ACC112 (cell line): Measurements from ENCODE around the gene LLCFC1.

Experiments
- H2AFZ ChIP-seq: fragments of 200-600 bp; sonication (generic); one replicate; pipeline ENCODE4 v1.6.0; 2017; ENCODE audit warnings: antibody characterized with exemption, low read length; ENCODE audit not compliant: unreplicated experiment
- H3K27ac ChIP-seq: fragments of 200-600 bp; sonication (generic); 2 replicates; pipeline ENCODE4 v1.5.1; 2014; ENCODE audit warnings: low read depth, mild to moderate bottlenecking, antibody characterized with exemption, low read length, moderate library complexity
- H3K27me3 ChIP-seq: fragments of 200-600 bp; sonication (generic); 2 replicates; pipeline ENCODE4 v1.6.1; 2014; ENCODE audit warnings: mild to moderate bottlenecking, antibody characterized with exemption, low read length, moderate library complexity, mixed read lengths; ENCODE audit not compliant: insufficient read depth
- H3K36me3 ChIP-seq: fragments of 200-600 bp; sonication (generic); 2 replicates; pipeline ENCODE4 v1.6.1; 2016; ENCODE audit warnings: mild to moderate bottlenecking, antibody characterized with exemption, low read length, moderate library complexity, mixed read lengths; ENCODE audit not compliant: insufficient read depth
- H3K4me1 ChIP-seq: fragments of 200-600 bp; sonication (generic); one replicate; pipeline ENCODE4 v1.6.1; 2016; ENCODE audit warnings: low read length, mixed read lengths; ENCODE audit not compliant: insufficient read depth, unreplicated experiment, control insufficient read depth
- H3K4me3 ChIP-seq: fragments of 200-600 bp; sonication (generic); 2 replicates; pipeline ENCODE4 v1.5.1; 2014; ENCODE audit warnings: mild to moderate bottlenecking, low read depth, low read length
- H3K79me2 ChIP-seq: fragments of 200-600 bp; sonication (generic); one replicate; pipeline ENCODE4 v1.6.0; 2016; ENCODE audit warnings: low read length; ENCODE audit not compliant: control insufficient read depth, unreplicated experiment, insufficient read depth

LLCFC1 gene

DNA sequence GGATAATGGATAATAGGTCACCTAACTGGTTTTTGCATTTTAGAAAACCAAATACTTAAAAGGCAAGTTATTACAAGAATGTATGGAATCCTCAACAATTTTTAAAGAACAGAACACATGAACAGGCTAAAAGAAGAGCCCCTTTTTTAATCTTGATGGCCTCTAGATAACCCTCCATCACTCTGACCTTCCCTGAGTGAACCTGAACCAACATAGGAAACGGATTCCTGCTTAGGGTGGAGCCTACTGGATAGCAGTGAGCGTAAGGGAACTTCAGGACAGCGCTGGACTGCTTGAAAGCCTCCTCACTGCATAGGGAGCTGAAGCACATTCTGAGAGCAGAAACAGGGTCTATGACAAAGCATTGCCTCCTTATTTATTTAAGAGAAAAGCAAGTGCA lies 26.2 kb upstream of the LLCFC1 start:
- peaks cover 49% of the 10 kb centered on the region for H3K27me3 ChIP-seq
- no peak overlapping the region for H3K4me3 ChIP-seq
- no peaks in the 10 kb centered on the region for H3K79me2 ChIP-seq
- no peak overlapping the region for H3K27ac ChIP-seq
- H3K4me1 ChIP-seq = no peaks in the 10 kb centered on the region
- no peaks in the 10 kb centered on the region for H3K36me3 ChIP-seq
- H2AFZ ChIP-seq = no peak overlapping the region

DNA sequence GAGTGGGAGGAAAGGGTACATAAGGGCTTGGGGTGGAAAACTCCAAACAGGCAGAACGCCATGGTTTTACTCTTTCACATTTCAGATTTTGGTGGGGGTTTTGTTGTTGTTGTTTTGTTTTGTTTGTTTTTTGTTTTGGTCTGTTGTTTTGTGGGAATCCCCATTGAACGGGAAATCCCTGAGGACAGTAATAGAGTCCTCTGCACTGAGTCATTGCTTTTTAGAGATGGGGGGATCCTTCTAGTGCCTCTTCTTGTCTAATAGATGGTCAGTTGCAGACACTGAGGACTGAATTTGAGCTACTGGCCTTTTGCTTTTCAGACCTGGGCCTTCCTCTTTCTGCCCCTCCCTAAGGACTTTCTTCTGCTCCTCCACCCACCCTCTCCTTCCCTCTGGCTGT lies 25.7 kb upstream of the LLCFC1 start:
- H3K27ac ChIP-seq = no peak overlapping the region
- no peak overlapping the region for H3K4me3 ChIP-seq
- no peak overlapping the region for H2AFZ ChIP-seq
- peaks cover 53% of the 10 kb centered on the region for H3K27me3 ChIP-seq
- H3K4me1 ChIP-seq = no peaks in the 10 kb centered on the region
- no peaks in the 10 kb centered on the region for H3K79me2 ChIP-seq
- H3K36me3 ChIP-seq = no peaks in the 10 kb centered on the region

DNA sequence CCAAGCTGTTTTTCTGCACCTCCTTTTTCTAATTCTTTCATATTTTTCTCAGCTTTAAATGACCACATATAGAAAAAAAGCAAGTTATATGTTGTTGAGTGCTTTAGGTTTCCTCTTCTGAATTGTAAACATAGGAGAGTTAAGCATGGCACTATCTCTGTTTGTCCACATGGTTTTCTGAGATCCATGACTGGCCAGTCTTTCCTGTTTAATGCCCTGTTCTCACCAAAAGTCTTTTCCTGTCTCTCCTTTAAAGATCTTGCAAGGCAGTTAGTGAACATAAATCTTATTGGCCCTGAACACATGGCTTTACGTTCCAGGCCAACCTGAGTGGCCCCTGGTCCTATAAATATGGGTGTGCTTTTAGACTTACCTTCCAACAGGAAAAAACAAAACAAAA lies 25.2 kb upstream of the LLCFC1 start:
- Histone ChIP-seq H2AFZ (no peak overlapping the region), H3K27ac (no peak overlapping the region), H3K79me2 (no peaks in the 10 kb centered on the region), H3K36me3 (no peaks in the 10 kb centered on the region), H3K27me3 (peaks cover 57% of the 10 kb centered on the region), H3K4me1 (no peaks in the 10 kb centered on the region), H3K4me3 (no peak overlapping the region)

DNA sequence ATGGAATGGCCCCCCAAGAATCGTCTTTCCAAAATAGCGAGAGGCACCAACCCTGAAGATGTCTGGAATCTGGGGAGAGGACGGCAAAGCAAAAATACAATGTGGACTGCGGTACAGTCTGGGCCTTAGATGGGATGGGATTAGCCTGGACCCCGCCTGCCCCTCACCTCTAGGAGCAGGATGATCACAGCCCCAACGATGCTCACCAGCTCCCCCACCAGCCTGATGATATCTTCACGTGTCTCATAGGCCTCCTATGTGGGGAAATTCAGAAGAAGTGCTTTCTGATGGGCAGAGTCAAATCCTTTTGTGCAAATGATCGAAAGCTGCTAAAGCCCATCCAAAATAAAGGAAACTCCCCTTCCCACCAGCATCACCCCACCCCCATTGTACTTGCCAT lies 24.0 kb upstream of the LLCFC1 start:
- peaks cover 61% of the 10 kb centered on the region for H3K27me3 ChIP-seq
- H3K36me3 ChIP-seq = no peaks in the 10 kb centered on the region
- H3K4me3 ChIP-seq = no peak overlapping the region
- H3K27ac ChIP-seq = no peak overlapping the region
- H3K79me2 ChIP-seq = no peaks in the 10 kb centered on the region
- no peak overlapping the region for H2AFZ ChIP-seq
- H3K4me1 ChIP-seq = no peaks in the 10 kb centered on the region

DNA sequence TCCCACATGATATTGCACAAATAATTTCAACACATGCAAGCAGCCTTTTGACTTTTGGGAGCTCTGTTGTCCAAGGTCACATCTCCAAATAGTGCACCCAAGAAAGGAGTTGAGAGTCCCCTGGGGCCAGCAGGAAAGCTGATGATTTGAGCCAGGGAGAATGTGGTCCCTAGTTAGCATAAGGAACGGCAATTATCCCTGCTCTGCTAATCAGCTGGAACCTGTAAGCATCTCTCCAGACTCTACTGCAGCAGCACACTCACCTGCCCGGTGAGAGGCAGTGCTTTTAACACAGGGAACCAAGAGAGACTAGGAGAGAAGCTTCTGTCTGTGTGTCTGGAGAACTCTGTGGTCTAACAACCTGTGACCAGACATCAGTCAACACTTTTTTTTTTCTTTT lies 22.8 kb upstream of the LLCFC1 start:
- H3K4me1 ChIP-seq = no peaks in the 10 kb centered on the region
- H3K36me3 ChIP-seq = no peaks in the 10 kb centered on the region
- no peak overlapping the region for H3K4me3 ChIP-seq
- no peak overlapping the region for H2AFZ ChIP-seq
- H3K27me3 ChIP-seq = peaks cover 50% of the 10 kb centered on the region
- H3K79me2 ChIP-seq = no peaks in the 10 kb centered on the region
- no peak overlapping the region for H3K27ac ChIP-seq

DNA sequence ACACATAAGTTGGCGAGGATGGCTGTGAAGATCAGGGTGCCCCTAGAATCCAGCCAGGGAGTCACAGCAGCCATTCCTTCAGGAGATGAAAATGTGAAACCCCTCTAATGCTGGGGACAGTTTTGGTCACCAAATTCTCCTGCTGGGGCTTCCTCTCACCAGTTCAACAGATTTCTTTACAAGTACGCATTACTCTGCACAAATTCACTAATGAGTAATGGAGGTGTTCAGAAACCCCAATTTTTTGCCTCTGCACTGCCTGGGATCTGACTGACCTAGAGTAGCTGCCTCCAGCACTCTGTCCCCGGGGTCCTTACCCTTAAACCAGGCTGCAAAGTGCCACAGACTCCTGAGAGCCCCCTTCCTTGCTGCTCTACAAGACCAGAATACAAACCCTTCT lies 21.8 kb upstream of the LLCFC1 start:
- H3K4me1 ChIP-seq = no peaks in the 10 kb centered on the region
- H3K27ac ChIP-seq = no peak overlapping the region
- H3K36me3 ChIP-seq = no peaks in the 10 kb centered on the region
- no peaks in the 10 kb centered on the region for H3K79me2 ChIP-seq
- H2AFZ ChIP-seq = no peak overlapping the region
- H3K4me3 ChIP-seq = no peak overlapping the region
- H3K27me3 ChIP-seq = peaks cover 48% of the 10 kb centered on the region

DNA sequence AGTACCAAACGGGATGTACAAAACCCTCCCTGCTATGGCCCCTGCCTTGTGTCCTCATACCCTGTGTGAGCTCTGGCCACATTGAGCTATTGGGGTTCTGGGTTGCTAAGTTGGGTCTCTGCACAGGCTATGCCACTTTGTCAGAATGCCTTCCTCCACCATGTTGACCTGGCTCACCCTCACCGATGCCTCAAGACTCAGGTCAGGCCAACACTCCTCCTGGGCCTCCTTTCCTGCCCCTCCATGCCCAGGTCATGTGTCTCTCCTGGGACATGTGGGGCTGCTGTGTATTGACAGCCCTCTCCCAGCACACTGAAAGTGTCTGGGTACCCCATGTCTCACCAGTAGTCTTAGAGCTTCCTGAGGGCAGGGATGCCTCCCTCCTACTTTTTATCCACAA lies 20.4 kb upstream of the LLCFC1 start:
- Histone ChIP-seq H3K4me3 (no peak overlapping the region), H2AFZ (no peak overlapping the region)

DNA sequence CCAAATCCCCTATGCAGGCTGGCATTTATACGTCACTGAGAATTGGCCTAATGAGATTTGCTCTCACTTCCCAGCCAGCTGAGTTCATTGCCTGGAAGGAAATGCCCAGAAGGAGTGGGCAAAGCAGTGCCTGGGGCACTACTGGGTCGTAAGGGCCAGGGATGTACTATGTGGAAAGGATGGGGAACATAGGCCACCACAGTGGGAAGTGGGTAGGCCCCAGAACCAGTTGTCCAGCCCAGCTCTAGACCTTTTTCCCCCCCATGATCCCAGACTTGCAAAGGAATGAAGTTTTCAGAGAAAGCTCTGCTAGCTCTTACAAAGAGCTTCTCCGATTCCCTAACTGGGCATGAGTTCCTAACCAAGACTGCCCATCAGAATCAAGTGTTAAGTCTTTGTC lies 19.6 kb upstream of the LLCFC1 start:
- Histone ChIP-seq H3K4me1 (no peaks in the 10 kb centered on the region), H3K4me3 (no peak overlapping the region), H2AFZ (no peak overlapping the region), H3K27me3 (peaks cover 46% of the 10 kb centered on the region), H3K27ac (no peak overlapping the region), H3K36me3 (no peaks in the 10 kb centered on the region), H3K79me2 (no peaks in the 10 kb centered on the region)

More for the DNA sequence above, 20.4 kb upstream of the LLCFC1 start:
- Histone ChIP-seq H3K4me1 (no peaks in the 10 kb centered on the region), H3K27me3 (peaks cover 46% of the 10 kb centered on the region), H3K36me3 (no peaks in the 10 kb centered on the region), H3K27ac (no peak overlapping the region), H3K79me2 (no peaks in the 10 kb centered on the region)

DNA sequence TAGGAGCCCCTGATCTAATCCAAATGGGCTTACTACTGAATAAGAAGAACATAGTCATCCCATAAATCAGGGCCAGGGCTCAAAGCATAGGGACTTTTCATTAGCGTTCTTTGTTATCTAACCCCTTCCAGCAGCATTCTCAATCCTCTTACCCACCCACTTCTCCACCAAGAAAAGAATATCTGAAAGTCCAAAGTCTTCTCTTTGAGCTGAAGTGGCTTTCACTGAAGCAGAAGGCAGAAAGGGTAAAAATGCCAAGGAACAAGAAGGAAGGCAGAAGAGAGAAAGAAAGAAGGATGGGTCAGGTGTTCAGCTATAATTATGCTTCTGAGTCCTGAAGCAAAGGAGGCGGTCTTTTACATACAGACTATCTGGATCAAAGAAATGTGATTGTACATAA lies 15.9 kb upstream of the LLCFC1 start:
- Histone ChIP-seq H3K4me3 (no peak overlapping the region), H3K27me3 (peaks cover 27% of the 10 kb centered on the region), H3K4me1 (no peaks in the 10 kb centered on the region), H3K79me2 (no peaks in the 10 kb centered on the region), H3K36me3 (no peaks in the 10 kb centered on the region), H2AFZ (no peak overlapping the region), H3K27ac (no peak overlapping the region)

DNA sequence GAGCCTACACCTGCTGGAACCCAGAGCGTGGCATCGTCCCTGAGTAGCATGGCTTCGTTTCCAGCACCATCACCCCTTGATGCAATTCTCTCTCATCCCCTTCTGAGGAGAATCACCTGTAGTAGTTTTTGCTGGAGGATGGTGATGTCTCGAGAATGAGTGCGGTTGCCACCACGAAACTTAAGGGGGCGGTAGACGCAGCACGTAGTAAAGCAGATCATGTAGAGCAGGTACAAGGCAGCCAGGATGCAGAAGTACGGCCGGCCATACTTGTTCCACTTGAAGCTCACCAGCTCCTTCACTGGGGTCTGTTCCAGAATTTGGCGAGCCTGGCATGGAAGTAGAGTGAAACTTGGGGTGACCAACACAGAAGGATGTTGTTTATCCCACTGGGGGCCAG lies 13.9 kb upstream of the LLCFC1 start:
- H3K4me1 ChIP-seq = no peaks in the 10 kb centered on the region
- H3K27ac ChIP-seq = no peak overlapping the region
- H3K4me3 ChIP-seq = no peak overlapping the region
- no peaks in the 10 kb centered on the region for H3K79me2 ChIP-seq
- no peak overlapping the region for H2AFZ ChIP-seq
- no peaks in the 10 kb centered on the region for H3K36me3 ChIP-seq
- peaks cover 14% of the 10 kb centered on the region for H3K27me3 ChIP-seq

DNA sequence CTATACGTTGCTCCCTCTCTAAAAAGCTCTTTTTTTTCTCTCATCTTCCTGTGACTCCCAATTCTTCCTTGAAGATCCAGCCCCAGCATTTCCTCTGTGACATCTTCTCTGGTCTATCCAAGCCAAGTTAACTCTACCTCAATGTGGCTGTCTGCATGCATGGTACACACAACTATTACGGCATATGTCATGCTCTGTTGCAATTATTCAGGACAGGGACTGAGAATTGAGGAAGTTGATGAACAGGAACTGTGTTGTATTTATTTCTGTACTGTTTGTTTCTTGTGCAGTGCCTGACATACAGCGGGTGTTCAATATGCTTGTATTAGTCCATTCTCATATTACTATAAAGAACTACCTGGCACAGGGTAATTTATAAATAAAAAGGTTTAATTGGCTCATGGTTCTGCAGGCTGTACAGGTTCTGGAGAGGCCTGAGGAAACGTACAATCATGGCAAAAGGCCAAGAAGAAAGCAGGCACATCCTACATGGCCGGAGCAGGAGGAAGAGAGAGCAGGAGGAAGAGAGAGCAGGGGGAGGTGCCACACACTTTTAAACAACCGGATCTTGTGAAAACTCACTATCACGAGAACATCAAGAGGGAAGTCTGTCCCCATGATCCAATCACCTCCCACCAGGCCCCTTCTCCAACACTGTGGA lies 12.1 kb upstream of the LLCFC1 start:
- Histone ChIP-seq H3K4me1 (no peaks in the 10 kb centered on the region), H3K36me3 (no peaks in the 10 kb centered on the region), H3K27ac (no peak overlapping the region), H3K79me2 (no peaks in the 10 kb centered on the region), H3K4me3 (no peak overlapping the region), H2AFZ (no peak overlapping the region), H3K27me3 (peaks cover 8% of the 10 kb centered on the region)
